NB4 (cell line): ENCODE data around the gene TP53.

Experiments used
- DNase-seq: peaks from one replicate; pipeline ENCODE4 v3.0.0; 2010; ENCODE audit warnings: low read depth
- H3K4me3 ChIP-seq: one replicate; pipeline ENCODE4 v1.5.1; 2011; ENCODE audit warnings: mild to moderate bottlenecking, low read depth, low read length, moderate library complexity
- MYC ChIP-seq: IDR thresholded peaks from 2 replicates; pipeline ENCODE4 v1.6.1; 2011; ENCODE audit warnings: low read depth, low read length
- POLR2A ChIP-seq: IDR thresholded peaks from 2 replicates; pipeline ENCODE4 v1.6.1; 2011; ENCODE audit warnings: mild to moderate bottlenecking; ENCODE audit not compliant: insufficient read length; ENCODE audit errors: extremely low read depth
- TF ChIP-seq, protein P1 (sequence below): IDR thresholded peaks from one replicate; pipeline ENCODE4 v1.5.1; 2012; ENCODE audit warnings: low read depth, low read length
- TF ChIP-seq, protein P2 (sequence below): IDR thresholded peaks from 2 replicates; pipeline ENCODE4 v1.6.1; 2011; ENCODE audit warnings: low read depth, low read length

Gene TP53

DNA sequence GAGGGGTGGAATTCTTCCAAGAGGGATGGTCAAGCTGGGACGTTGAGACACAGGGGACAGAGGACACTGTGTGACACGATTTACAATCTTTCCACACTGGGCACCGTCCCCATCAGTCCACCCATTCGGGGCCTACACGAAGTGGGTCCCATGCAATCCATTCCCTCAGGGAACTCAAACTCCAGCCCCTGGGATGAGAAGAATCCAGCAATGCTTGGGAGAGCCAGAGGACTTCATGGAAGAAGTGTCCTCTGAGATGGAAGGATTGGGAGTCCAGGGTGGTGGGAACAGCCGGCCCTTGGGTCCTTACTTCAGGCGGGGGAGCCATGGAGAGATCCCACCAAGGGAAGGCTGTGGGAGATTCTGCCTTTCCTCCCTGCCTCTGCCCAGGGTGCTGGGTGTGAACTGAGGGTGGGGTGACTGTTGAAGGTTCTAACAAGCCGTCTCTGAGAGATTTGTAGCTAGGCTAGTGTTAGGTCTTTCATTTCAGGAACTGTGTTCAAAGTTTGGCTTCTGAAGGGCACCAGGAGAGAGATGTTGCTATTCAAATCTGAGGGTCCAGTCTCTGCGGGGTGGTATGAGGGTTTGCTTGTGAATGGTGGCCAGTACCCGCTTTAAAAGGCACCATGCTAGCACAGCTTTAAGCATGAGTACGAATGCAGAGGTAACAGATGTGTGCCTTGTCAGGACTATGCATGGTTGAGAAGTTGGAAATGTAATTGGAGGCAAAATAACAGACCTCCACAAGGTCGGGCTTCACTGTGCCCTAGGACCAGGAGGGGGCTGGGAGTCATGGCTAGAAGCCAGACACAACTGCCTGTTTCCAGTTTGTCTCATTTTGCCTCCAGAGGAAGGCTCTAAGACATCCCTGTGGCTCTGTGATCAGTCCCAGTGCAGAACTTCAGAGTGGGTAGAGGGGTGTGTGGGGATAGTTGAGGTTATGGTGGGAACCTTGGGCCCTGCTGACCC, 34.6 kb downstream of the TP53 start:
- no peak overlapping the region for H3K4me3 ChIP-seq
- DNase-seq: no peak
- TF ChIP-seq POLR2A: no peak
- TF ChIP-seq, protein P1, sequence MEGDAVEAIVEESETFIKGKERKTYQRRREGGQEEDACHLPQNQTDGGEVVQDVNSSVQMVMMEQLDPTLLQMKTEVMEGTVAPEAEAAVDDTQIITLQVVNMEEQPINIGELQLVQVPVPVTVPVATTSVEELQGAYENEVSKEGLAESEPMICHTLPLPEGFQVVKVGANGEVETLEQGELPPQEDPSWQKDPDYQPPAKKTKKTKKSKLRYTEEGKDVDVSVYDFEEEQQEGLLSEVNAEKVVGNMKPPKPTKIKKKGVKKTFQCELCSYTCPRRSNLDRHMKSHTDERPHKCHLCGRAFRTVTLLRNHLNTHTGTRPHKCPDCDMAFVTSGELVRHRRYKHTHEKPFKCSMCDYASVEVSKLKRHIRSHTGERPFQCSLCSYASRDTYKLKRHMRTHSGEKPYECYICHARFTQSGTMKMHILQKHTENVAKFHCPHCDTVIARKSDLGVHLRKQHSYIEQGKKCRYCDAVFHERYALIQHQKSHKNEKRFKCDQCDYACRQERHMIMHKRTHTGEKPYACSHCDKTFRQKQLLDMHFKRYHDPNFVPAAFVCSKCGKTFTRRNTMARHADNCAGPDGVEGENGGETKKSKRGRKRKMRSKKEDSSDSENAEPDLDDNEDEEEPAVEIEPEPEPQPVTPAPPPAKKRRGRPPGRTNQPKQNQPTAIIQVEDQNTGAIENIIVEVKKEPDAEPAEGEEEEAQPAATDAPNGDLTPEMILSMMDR: no peak
- no peak for TF ChIP-seq MYC
- TF ChIP-seq, protein P2, sequence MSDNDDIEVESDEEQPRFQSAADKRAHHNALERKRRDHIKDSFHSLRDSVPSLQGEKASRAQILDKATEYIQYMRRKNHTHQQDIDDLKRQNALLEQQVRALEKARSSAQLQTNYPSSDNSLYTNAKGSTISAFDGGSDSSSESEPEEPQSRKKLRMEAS: no peak

DNA sequence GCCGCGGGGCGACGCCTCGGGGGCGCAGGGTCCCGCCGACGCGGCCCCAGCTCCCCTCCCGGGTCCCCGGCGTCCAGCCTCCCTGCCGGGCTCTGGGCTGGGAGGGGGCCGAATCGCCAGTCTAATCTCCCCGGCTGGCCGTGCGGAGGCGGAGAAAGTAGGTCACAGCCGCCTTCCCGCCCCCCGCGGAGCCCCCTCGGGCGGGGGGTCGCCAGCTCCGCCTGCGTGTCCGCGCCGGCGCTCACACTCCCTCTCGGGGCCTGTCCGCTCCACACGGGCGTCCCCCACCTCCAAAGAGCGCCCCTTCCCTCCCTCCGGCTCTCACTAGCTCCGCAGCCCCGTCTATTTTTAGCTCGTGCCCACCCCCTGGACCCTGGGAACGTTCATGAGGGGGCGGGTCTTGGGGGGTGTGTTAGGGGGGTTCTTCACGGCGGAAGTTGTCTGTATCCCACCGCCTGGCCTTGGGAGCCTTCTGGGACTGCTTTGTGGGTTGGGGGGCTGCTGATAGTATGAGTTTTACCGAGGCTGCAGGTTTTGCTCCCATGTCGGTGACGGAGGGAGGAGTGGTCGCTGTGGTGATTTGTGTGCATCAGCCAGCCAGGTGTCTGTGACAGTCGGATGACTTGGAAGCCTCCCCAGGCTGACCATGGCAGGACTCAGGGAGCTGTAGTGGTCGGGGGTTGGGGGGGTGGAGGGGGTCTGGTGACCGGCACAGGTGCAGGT, 35.5 kb downstream of the TP53 start:
- DNase-seq: no peak
- H3K4me3 ChIP-seq: no peak overlapping the region
- TF ChIP-seq, protein P2: no peak
- TF ChIP-seq MYC (no peak), POLR2A (no peak)
- TF ChIP-seq, protein P1: no peak

DNA sequence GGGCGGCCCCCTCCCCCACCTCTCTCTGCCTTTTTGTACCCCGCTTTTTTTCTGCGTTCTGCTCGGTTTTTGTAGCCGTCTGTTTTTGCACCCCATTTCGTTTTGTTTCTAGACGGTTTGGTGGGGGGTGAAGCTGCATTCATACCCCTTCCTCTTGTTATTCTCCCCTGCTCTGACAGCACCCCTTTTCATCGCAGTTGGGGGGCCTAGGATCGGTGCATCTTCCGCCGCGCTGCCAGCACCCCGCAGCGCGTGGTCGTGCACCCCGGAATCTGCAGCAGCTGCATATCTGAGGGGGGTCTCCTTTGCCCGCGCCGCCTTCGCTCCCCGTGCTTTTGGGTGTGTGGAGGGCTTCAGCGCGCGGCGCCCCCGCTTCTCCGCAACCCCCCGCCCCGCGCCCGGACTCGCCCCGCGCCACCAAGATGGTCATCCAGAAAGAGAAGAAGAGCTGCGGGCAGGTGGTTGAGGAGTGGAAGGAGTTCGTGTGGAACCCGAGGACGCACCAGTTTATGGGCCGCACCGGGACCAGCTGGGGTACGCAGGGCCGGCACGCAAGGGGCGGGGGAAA, 36.1 kb downstream of the TP53 start:
- H3K4me3 ChIP-seq: no peak overlapping the region
- no peak for DNase-seq
- TF ChIP-seq MYC (no peak), POLR2A (no peak)
- TF ChIP-seq, protein P2: no peak
- TF ChIP-seq, protein P1: no peak

DNA sequence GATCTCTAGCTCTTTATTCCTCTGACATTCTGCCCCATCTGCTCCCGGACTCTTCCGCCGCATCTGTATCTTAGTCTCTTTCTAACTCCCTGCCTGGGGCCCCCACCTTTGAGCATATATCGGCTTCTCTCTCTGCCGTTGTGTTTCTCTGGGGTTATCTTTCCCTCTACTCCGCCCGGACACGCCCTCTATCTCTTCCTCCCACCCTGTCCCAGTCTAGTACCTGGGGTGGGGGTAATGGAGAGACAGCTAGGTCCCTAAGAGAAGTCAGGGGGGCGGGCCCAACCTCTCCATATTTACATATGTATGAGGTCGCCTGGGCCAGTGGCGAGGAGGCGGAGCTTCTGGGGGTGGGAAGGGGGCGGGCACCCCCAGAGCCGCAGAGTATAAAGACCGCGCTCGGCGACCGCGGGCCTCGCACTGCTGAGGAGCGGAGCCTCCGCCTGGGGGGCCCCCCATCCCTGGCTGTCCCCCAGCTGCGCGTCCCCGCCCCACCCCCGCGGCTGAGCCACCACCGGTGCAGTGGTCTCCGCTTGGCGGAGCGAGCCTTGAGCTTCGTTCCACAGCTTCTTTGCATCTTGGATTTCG, 36.7 kb downstream of the TP53 start, which contains the start of gene ATP1B2:
TSS of gene ATP1B2 (plus strand) at position 418 of the 588 bp plus-strand sequence. CDS start 593 bp downstream, outside the sequence.
- DNase-seq: peak; percentile 65
- H3K4me3 ChIP-seq: no peak within 1 kb of the TSS
- TF ChIP-seq, protein P2: no peak
- TF ChIP-seq MYC: no peak
- TF ChIP-seq POLR2A: no peak
- TF ChIP-seq, protein P1: no peak

DNA sequence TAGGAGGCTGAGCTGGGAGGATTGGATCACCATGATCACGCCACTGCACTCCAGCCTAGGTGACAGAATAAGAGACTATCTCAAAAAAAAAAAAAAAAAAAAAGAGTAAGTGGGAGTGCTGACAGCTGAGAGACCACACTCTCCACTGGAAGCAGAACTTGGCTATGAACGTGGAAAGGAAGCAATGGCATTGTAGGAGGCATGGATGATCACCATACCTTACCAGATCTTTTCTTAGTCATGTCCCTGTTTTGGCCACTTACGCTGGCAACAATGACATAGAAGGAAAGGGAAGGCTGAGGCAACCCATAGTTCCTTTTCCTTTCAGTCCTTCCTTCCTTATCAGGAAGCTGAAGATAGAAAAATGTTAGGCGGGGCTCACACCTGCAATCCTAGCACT, 40.3 kb downstream of the TP53 start:
- no peak overlapping the region for H3K4me3 ChIP-seq
- TF ChIP-seq POLR2A (no peak), MYC (no peak)
- TF ChIP-seq, protein P1: no peak
- TF ChIP-seq, protein P2: no peak
- no peak for DNase-seq
